Skeletal muscle tissue (tissue), 4 donors: ENCODE results near the gene GATAD2A. TPM values are rescaled to one million over a fixed set of nuclear protein-coding genes. Genes with fewer than 3 reads are reported as not detected.

Source experiments
- H3K27ac ChIP-seq: one replicate; pipeline ENCODE4 v1.7.0; 2013; ENCODE audit warnings: mild to moderate bottlenecking, low read depth, low read length, inconsistent platforms
- H3K27me3 ChIP-seq, 3 donors: one replicate each; pipeline ENCODE4 v1.7.0; 2013; ENCODE audit warnings: low read length in 3 of 3; ENCODE audit not compliant: control insufficient read depth in 3 of 3, insufficient read depth in 3 of 3
- H3K36me3 ChIP-seq, 3 donors: one replicate each; pipeline ENCODE4 v1.7.0; 2013; ENCODE audit warnings: low read length in 3 of 3; ENCODE audit not compliant: control insufficient read depth in 3 of 3, insufficient read depth in 3 of 3
- H3K4me1 ChIP-seq, 3 donors: one replicate each; pipeline ENCODE4 v1.7.0; 2013; ENCODE audit warnings: low read length in 3 of 3, mild to moderate bottlenecking in 3 of 3; ENCODE audit not compliant: control insufficient read depth in 3 of 3, insufficient read depth in 3 of 3
- H3K4me3 ChIP-seq, 3 donors: one replicate each; pipeline ENCODE4 v1.7.0; 2013; ENCODE audit warnings: low read length in 3 of 3
- H3K9ac ChIP-seq, 3 donors: one replicate each; pipeline ENCODE4 v1.7.0; 2013; ENCODE audit warnings: low read length in 3 of 3, mild to moderate bottlenecking in 3 of 3, moderate library complexity in 2 of 3, low read depth in 1 of 3
- H3K9me3 ChIP-seq, 3 donors: one replicate each; pipeline ENCODE4 v1.7.0; 2013; ENCODE audit warnings: low read length in 3 of 3; ENCODE audit not compliant: control insufficient read depth in 3 of 3
- total RNA-seq: library from RNA; depleted of rRNA; stranded (reverse); fragments of >200 nt; gene quantifications from one replicate; pipeline ENCODE4 v1.2.3, GENCODE V29; 2014
- donor health status: Osteomylitis.

GATAD2A gene
- total RNA-seq, 1 donor from 2014 or later, result 19.8 TPM

DNA sequence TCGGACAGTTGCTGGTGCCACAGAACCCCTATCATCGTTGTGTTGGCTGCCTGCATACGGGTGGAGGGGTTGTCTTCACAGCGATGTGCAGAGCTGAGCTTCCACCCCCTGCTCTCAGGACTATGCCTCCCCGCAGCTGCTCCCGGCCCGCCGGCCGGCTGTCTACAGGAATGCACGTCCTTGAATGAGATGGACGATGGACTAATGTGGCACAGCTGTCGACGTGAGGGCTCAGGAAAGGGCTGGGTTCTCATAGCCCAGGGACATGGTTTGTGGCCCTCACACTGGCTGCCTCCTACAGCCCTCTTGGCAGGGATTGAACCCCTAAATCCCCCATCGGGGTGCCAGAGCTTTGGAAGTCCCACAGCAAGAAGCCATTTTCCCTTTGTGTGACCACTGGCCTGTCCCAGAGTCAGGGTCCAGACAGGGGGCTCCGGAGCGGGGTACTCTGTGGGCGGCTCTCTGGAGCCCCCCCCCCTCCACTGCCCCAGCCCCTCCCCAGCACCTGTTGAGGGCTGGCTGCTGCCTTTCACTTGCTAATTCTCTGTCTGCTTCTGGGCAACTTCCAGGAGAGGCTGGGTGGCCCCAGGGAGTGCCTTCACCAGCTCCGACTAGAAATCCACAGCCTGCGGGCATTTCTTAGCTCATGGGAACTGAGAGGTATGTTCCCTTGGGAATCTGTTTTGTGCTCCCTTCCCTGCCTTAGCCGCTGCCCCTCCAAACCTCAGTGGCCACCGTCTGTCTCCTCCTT lies 69.7 kb downstream of the GATAD2A start:
- Histone ChIP-seq H3K4me1 (peaks cover 24 to 38% (median 36%) of the 10 kb centered on the region in 3 donors), H3K9ac (peak overlapping the region; percentile 0 to 45 (median 40)), H3K27me3 (no peaks in the 10 kb centered on the region), H3K4me3 (peak overlapping the region in 2 of 3 donors; percentile 23 to 29), H3K9me3 (no peaks in the 10 kb centered on the region), H3K36me3 (peaks cover 0 to 6% (median 0%) of the 10 kb centered on the region in 3 donors), H3K27ac (peak overlapping the region; percentile 61)

- peak overlapping the region; percentile 0 to 40 (median 30) for H3K9ac ChIP-seq
- peaks cover 24 to 41% (median 36%) of the 10 kb centered on the region in 3 donors for H3K4me1 ChIP-seq
Measured at GRCh38 chr19:19475849-19476828, 70.7 kb downstream of the GATAD2A start.

DNA sequence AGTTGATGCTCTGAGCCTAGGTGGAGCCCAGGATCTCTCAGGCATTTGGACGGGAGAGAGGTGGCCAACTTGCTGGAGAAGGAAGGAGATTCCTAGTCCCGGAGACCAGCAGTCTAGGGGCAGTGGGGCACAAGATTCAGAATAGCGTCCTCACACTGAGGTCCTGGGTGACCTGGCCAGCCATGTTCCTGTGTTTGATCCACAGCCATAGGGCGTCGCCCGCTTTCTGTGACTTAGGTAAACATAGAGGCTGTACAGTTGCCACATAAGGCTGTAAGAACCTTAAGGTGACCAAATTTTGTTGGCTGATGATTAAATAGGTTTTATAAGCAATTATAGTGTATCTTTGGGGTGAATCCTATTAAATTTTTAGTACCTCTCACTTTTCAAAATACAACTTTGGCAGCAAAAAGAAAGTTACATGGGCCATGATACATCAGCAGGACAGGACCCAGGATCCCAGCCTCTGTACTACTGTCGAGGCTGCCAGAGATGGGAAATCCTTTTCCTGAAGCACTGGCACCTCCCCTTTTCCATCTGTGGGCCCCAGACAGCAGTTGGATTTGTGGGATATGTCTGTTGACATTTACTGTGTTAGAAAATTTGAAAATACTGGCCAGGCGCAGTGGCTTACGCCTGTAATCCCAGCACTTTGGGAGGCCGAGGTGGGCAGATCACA lies 72.4 kb downstream of the GATAD2A start:
- Histone ChIP-seq H3K27me3 (no peaks in the 10 kb centered on the region), H3K4me3 (no peak overlapping the region), H3K9ac (no peak overlapping the region), H3K36me3 (peaks cover 4 to 6% (median 4%) of the 10 kb centered on the region in 3 donors), H3K4me1 (peaks cover 24 to 47% (median 36%) of the 10 kb centered on the region in 3 donors), H3K27ac (no peak overlapping the region), H3K9me3 (no peaks in the 10 kb centered on the region)

More at GRCh38 chr19:19475849-19476828, 70.7 kb downstream of the GATAD2A start:
- Histone ChIP-seq H3K36me3 (peaks cover 3 to 6% (median 4%) of the 10 kb centered on the region in 3 donors), H3K9me3 (no peaks in the 10 kb centered on the region), H3K27me3 (no peaks in the 10 kb centered on the region), H3K27ac (peak overlapping the region; percentile 61), H3K4me3 (no peak overlapping the region)

DNA sequence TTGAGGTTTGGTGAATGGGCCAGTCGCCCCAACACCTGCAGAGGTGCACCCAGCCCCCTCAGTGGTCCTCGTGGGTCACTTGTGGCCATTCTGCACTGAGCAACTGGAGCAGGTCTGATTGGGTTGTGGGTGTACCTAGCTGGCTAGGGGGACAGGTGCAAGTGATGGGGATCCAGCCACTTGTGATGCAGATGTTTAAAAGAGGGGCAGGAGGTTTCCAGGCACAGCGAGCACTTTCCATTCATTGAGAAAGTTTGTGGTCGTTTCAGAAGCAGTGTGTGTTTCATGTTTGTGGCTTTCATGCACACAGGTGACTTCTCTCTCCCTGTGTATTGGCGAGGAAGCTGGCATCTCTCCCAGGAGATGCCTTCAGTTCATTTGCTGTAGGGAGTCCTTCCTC lies 75.2 kb downstream of the GATAD2A start:
- Histone ChIP-seq H3K9me3 (no peaks in the 10 kb centered on the region), H3K4me1 (peaks cover 19 to 35% (median 23%) of the 10 kb centered on the region in 3 donors)

GRCh38 chr19:19482809-19483596 lies 77.5 kb downstream of the GATAD2A start:
- H3K4me1 ChIP-seq, result peaks cover 15 to 34% (median 32%) of the 10 kb centered on the region in 3 donors
- H3K27me3 ChIP-seq, result no peaks in the 10 kb centered on the region
- H3K4me3 ChIP-seq, result no peak overlapping the region
- H3K27ac ChIP-seq, result no peak overlapping the region
- peak overlapping the region in 1 of 3 donors; percentile 45 for H3K9ac ChIP-seq
- H3K9me3 ChIP-seq, result no peaks in the 10 kb centered on the region
- H3K36me3 ChIP-seq, result peaks cover 0 to 7% (median 4%) of the 10 kb centered on the region in 3 donors

More for the DNA sequence above, 75.2 kb downstream of the GATAD2A start:
- Histone ChIP-seq H3K27me3 (no peaks in the 10 kb centered on the region), H3K9ac (no peak overlapping the region), H3K27ac (no peak overlapping the region), H3K4me3 (no peak overlapping the region), H3K36me3 (peaks cover 0 to 4% (median 4%) of the 10 kb centered on the region in 3 donors)

DNA sequence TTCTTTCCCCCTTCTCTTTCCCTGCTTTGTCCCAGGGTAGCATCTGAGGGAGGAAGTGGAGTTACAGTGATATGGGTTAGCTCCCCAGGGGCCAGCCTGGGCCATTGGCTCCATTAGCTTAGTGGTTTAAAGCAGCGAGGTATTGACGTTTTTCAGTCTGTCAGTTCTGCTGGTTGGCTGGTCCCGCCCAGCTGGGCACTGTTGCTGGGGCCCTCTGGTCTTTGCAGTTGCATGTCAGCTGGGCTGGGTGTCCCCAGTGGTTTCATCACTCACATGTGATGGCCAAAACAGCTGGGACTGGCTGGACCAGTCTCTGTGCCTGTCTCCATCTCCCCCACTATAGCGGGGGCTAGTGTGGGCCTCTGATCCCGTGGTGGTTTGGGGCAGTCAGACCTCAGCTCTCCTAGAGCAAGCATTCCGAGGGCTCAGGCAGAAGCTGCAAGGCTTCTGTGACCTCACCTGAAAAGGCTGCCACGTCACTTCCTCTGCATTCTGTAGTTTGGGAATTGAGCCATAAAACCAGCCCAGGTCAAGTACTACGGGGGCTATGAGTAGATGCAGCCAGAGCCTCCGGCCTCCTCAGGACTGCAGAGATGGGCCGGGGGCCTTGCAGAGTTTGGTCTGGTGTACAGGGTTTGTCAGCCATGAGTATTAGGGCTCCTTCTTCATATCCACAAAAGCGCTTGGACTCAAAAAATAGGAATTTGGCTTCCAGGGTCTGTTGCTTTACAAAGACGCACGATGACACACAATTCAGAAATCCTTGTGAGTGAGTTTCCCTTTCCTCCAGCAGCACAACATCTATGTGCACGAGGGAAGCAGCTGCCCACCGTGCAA lies 79.9 kb downstream of the GATAD2A start:
- Histone ChIP-seq H3K27me3 (no peaks in the 10 kb centered on the region), H3K4me1 (peaks cover 39 to 57% (median 55%) of the 10 kb centered on the region in 3 donors), H3K36me3 (peaks cover 0 to 6% (median 3%) of the 10 kb centered on the region in 3 donors), H3K9ac (peak overlapping the region in 1 of 3 donors; percentile 45), H3K9me3 (no peaks in the 10 kb centered on the region), H3K4me3 (no peak overlapping the region), H3K27ac (no peak overlapping the region)

DNA sequence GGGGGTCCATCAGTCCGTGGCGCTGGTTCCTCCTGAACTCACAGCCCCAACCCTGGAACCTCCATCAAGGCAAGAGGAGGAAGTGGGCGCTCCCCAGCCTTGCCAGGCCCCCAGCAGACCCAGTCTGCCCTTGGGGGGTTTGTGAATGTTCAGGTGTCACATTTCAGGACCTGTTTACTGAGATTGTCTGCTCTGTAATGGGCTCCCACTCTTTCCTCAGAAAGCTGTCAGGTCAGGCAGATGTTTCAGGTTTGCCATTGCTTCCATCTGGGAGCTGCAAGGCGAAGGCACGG lies 80.5 kb downstream of the GATAD2A start:
- no peak overlapping the region for H3K4me3 ChIP-seq
- H3K4me1 ChIP-seq, result peaks cover 39 to 60% (median 59%) of the 10 kb centered on the region in 3 donors
- no peaks in the 10 kb centered on the region for H3K27me3 ChIP-seq
- no peak overlapping the region for H3K27ac ChIP-seq
- peaks cover 0 to 4% (median 1%) of the 10 kb centered on the region in 3 donors for H3K36me3 ChIP-seq
- H3K9ac ChIP-seq, result peak overlapping the region in 1 of 3 donors; percentile 16
- H3K9me3 ChIP-seq, result no peaks in the 10 kb centered on the region

GRCh38 chr19:19486343-19487076 lies 81.0 kb downstream of the GATAD2A start:
- no peaks in the 10 kb centered on the region for H3K9me3 ChIP-seq
- peak overlapping the region in 1 of 3 donors; percentile 40 for H3K9ac ChIP-seq
- peaks cover 0 to 3% (median 3%) of the 10 kb centered on the region in 3 donors for H3K36me3 ChIP-seq
- no peaks in the 10 kb centered on the region for H3K27me3 ChIP-seq
- no peak overlapping the region for H3K27ac ChIP-seq
- H3K4me1 ChIP-seq, result peaks cover 39 to 65% (median 64%) of the 10 kb centered on the region in 3 donors
- H3K4me3 ChIP-seq, result no peak overlapping the region
